GM18505 (cell line): Measurements from ENCODE around the gene LRRC8A.
"Not testable (repeated sequence)": the region's sequence is repeated elsewhere in the genome, so short reads cannot be mapped to it uniquely, and the experiment has no call there.

Experiments used
- ATAC-seq: cut with Tn5 transposase; IDR thresholded peaks from one replicate; pipeline ENCODE4 v1.9.1; 2021; ENCODE audit not compliant: unreplicated experiment
- POLR2A ChIP-seq: IDR thresholded peaks from 4 replicates; pipeline ENCODE4 v1.6.1; 2011; ENCODE audit warnings: borderline replicate concordance; ENCODE audit not compliant: insufficient read depth, insufficient read length; ENCODE audit errors: extremely low read depth

Gene LRRC8A

DNA sequence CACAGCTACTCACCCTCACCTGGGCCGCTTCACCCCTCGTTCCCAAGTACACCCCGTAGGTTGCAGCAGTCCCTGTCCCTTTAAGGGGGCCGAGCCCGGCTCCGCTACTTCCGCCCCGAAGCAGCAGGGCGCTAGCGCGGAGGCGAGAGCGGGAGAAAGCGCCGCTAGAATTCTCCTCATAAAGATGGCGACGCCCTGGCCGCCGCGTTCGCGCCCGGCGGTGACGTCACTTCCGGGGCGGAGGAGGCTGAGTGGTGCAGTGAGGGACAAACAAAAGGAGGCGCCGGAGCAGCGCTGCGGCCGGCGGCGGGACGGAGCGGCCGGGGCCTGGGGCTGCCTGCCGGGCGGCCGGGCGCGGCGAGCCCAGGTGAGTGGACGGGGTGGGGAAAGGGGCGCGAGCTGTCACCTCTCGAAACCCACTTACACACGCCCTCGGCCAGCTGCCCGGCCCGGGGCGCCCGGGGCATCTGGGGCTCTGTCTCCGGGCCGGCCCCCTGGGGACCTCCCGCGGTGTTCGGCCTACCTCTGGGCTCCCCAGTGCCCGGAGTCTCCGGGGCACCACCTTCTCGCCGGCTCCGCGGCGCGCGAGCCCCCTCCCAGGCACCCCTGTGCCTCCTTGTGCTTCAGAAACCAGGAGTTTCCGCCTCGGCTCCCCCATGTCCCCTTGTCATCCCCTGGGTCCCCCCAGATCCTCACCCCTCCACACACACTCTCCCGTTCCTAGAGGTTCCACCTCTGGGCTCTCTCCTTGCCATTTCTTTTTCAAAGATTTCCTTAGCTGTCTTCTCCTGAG, at the start of gene LRRC8A, which contains the start of gene KYAT1:
TSS of gene LRRC8A (plus strand) at position 250 of the 793 bp plus-strand sequence. CDS start 25,032 bp downstream, outside the sequence.
TSS of gene KYAT1 (minus strand) at position 67 of the 793 bp plus-strand sequence. CDS start 36,545 bp downstream, outside the sequence.
- TF ChIP-seq POLR2A = peak; percentile 88

GRCh38 chr9:128833696-128834095, 48.2 kb upstream of the LRRC8A start:
- no peak for TF ChIP-seq POLR2A
- no peak for ATAC-seq

More for the DNA sequence above, at the start of gene LRRC8A, which contains the start of gene KYAT1:
- peak; percentile 78 for ATAC-seq

GRCh38 chr9:128835246-128836210, 46.4 kb upstream of the LRRC8A start:
- no peak for ATAC-seq
- no peak for TF ChIP-seq POLR2A

GRCh38 chr9:128836509-128837145, 45.3 kb upstream of the LRRC8A start:
- TF ChIP-seq POLR2A = no peak
- no peak for ATAC-seq

- TF ChIP-seq POLR2A = no peak
- no peak for ATAC-seq
These were observed 43.6 kb upstream of the LRRC8A start for GRCh38 chr9:128838338-128838737.

GRCh38 chr9:128840524-128840923, 41.4 kb upstream of the LRRC8A start:
- TF ChIP-seq POLR2A = no peak
- no peak for ATAC-seq

GRCh38 chr9:128841694-128842492, 40.0 kb upstream of the LRRC8A start:
- ATAC-seq = no peak
- TF ChIP-seq POLR2A = no peak

DNA sequence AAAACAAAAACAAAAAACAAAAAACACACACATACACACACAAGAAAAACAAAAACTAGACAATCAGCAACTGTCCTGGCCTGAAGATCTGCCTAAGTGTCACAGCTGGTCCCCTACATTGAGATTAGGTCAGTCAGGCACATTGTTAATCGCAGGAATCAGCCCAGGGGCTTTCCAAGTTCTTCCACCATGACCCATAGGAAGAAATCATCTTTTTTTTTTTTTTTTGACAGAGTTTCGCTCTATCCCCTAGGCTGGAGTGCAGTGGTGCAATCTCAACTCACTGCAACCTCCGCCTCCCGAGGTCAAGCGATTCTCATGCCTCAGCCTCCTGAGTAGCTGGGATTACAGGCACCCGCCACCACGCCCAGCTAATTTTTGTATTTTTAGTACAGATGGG, 38.8 kb upstream of the LRRC8A start:
- ATAC-seq = not testable (repeated sequence)

GRCh38 chr9:128845186-128845931, 36.6 kb upstream of the LRRC8A start:
- no peak for ATAC-seq
- no peak for TF ChIP-seq POLR2A

- ATAC-seq = no peak
- TF ChIP-seq POLR2A = no peak
These were observed 35.3 kb upstream of the LRRC8A start for GRCh38 chr9:128846680-128847030.

GRCh38 chr9:128847803-128848202, 34.1 kb upstream of the LRRC8A start:
- ATAC-seq = no peak
- TF ChIP-seq POLR2A = no peak

DNA sequence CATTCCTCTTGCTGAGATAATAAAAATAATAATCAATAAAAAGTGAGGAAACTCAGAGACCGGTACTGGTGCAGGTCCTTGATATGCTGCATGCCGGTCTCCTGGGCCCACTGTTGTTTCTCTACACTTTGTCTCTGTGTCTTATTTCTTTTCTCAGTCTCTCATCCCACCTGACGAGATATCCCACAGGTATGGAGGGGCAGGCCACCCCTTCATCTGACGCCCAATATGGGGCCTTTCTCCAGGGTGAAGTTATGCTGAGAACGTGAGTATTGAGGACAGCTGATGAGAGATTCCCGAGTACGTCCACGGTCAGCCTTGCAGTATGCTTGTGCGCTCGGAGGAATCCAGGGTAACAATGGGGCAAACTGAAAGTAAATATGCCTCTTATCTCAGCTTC, 30.9 kb upstream of the LRRC8A start:
- ATAC-seq = not testable (repeated sequence)

GRCh38 chr9:128851779-128852600, 29.9 kb upstream of the LRRC8A start:
- ATAC-seq = not testable (repeated sequence)

DNA sequence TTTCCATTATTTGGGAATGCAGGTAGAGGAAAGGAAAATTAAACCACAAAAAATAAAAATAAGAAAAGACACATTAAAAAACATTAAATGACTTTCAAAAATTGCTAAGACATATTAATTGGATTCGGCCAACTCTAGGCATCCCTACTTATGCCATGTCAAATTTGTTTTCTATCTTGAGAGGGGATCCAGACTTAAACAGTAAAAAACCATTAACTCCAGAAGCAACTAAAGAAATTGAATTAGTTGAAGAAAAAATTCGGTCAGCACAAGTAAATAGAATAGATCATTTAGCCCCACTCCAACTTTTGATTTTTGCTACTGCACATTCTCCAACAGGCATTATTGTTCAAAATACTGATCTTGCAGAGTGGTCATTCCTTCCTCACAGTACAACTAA, 29.3 kb upstream of the LRRC8A start:
- ATAC-seq = not testable (repeated sequence)

GRCh38 chr9:128854454-128854853, 27.5 kb upstream of the LRRC8A start:
- not testable (repeated sequence) for ATAC-seq

DNA sequence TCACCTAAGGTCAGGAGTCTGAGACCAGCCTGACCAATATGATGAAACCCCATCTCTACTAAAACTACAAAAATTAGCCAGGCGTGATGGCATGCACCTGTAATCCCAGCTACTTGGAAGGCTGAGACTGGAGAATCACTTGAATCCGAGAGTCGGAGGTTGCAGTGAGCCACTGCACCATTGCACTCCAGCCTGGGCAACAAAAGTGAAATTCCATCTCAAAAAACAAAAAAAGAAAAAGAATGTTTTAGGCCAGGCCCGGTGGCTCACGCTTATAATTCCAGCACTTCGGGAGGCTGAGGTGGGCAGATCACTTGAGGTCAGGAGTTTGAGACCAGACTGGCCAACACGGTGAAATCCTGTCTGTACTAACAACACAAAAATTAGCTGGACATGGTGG, 23.5 kb upstream of the LRRC8A start:
- not testable (repeated sequence) for ATAC-seq
